PFSK-1 (cell line): Measurements from ENCODE around the gene CELSR1.

ENCODE experiments used
- FOXP2 ChIP-seq: optimal IDR thresholded peaks from 2 replicates; pipeline ENCODE3; 2011; ENCODE audit warnings: borderline replicate concordance, control low read depth, inconsistent platforms; ENCODE audit not compliant: insufficient read depth; ENCODE audit errors: extremely low read length, extremely low read depth
- POLR2AphosphoS5 ChIP-seq: IDR thresholded peaks from 2 replicates; pipeline ENCODE4 v1.6.1; 2012; ENCODE audit warnings: low read depth, mild to moderate bottlenecking, control low read depth, low read length, moderate library complexity
- SIN3A ChIP-seq: IDR thresholded peaks from 2 replicates; pipeline ENCODE4 v1.6.1; 2012; ENCODE audit warnings: mild to moderate bottlenecking, low read length, moderate library complexity, borderline replicate concordance; ENCODE audit not compliant: insufficient read depth
- TAF1 ChIP-seq: IDR thresholded peaks from 2 replicates; pipeline ENCODE4 v1.6.1; 2012; ENCODE audit warnings: low read length, control low read depth, borderline replicate concordance; ENCODE audit not compliant: insufficient read depth
- TF ChIP-seq, protein P1 (sequence below), 2 experiments: IDR thresholded peaks; 2 replicates each; pipeline versions ENCODE4 v1.6.1 to v1.8.0; 2011 to 2012; ENCODE audit warnings: low read depth in 2 of 2, low read length in 2 of 2, control low read depth in 1 of 2, inconsistent platforms in 1 of 2, mild to moderate bottlenecking in 1 of 2, moderate library complexity in 1 of 2; ENCODE audit not compliant: insufficient read depth in 1 of 2

The CELSR1 gene

DNA sequence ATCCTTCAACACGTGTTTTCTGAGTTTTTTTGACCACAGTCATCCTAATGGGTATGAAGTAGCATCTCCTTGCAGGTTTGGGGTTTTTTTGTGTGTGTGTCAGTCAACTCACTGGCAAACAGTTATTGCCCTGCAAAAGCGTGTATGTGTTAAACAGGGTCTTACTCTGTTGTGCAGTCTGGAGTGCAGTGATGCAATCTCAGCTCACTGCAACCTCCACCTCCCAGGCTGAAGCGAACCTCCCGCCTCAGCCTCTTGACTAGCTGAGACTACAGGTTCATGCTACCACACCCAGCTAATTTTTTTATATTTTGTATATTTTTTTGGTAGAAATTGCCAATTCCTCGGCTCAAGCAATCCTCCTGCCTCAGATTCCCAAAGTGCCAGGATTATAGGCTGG lies 15.4 kb downstream of the CELSR1 start:
- TF ChIP-seq SIN3A: no peak
- TF ChIP-seq, protein P1, sequence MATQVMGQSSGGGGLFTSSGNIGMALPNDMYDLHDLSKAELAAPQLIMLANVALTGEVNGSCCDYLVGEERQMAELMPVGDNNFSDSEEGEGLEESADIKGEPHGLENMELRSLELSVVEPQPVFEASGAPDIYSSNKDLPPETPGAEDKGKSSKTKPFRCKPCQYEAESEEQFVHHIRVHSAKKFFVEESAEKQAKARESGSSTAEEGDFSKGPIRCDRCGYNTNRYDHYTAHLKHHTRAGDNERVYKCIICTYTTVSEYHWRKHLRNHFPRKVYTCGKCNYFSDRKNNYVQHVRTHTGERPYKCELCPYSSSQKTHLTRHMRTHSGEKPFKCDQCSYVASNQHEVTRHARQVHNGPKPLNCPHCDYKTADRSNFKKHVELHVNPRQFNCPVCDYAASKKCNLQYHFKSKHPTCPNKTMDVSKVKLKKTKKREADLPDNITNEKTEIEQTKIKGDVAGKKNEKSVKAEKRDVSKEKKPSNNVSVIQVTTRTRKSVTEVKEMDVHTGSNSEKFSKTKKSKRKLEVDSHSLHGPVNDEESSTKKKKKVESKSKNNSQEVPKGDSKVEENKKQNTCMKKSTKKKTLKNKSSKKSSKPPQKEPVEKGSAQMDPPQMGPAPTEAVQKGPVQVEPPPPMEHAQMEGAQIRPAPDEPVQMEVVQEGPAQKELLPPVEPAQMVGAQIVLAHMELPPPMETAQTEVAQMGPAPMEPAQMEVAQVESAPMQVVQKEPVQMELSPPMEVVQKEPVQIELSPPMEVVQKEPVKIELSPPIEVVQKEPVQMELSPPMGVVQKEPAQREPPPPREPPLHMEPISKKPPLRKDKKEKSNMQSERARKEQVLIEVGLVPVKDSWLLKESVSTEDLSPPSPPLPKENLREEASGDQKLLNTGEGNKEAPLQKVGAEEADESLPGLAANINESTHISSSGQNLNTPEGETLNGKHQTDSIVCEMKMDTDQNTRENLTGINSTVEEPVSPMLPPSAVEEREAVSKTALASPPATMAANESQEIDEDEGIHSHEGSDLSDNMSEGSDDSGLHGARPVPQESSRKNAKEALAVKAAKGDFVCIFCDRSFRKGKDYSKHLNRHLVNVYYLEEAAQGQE (IDR thresholded peaks at IDR 0.05; ENCODE audit: insufficient read depth in 1 of 2, low read depth in 2 of 2, low read length in 2 of 2): no peak
- TF ChIP-seq POLR2AphosphoS5: no peak
- no peak for TF ChIP-seq TAF1
- no peak for TF ChIP-seq FOXP2

DNA sequence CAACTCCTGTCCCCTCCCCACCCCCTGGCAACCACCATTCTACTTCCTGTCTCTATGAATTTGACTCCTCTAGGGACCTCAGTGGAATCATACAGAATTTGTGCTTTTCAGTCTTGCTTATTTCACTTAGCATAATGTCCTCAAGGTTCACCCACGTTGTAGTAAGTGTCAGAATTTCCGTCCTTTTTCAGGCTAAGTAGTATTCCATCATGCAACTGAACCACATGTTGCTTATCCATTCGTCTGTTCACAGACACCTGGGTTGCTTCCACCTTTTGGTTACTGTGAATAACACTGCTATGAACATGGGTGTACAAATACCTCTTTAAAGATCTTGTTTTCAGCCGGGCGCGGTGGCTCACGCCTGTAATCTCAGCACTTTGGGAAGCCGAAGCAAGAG lies 16.5 kb downstream of the CELSR1 start:
- TF ChIP-seq POLR2AphosphoS5 (no peak), FOXP2 (no peak)
- TF ChIP-seq, protein P1 (IDR thresholded peaks at IDR 0.05; ENCODE audit: insufficient read depth in 1 of 2, low read depth in 2 of 2, low read length in 2 of 2): no peak

DNA sequence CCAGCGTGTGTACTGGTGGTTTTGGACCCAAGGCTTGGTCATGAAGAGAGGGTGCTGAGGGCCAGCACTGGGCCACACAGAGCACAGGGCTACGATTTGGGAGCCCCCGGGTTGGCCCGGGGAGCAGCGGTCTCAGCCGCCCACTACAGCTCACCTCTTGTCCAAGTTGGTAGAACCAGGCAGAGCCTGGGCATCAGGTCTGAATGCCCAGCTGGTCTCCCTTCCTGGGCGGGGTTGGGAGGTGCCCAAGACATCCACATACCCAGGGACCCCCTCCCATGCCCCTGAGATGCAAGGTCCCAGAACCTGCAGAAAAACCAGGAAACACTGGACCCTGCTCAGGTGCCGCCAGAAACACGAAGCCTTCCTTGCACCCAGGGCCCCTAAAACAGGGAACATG lies 18.0 kb downstream of the CELSR1 start:
- TF ChIP-seq, protein P1 (IDR thresholded peaks at IDR 0.05; ENCODE audit: insufficient read depth in 1 of 2, low read depth in 2 of 2, low read length in 2 of 2): no peak
- TF ChIP-seq POLR2AphosphoS5 (no peak), FOXP2 (no peak), SIN3A (no peak), TAF1 (no peak)

DNA sequence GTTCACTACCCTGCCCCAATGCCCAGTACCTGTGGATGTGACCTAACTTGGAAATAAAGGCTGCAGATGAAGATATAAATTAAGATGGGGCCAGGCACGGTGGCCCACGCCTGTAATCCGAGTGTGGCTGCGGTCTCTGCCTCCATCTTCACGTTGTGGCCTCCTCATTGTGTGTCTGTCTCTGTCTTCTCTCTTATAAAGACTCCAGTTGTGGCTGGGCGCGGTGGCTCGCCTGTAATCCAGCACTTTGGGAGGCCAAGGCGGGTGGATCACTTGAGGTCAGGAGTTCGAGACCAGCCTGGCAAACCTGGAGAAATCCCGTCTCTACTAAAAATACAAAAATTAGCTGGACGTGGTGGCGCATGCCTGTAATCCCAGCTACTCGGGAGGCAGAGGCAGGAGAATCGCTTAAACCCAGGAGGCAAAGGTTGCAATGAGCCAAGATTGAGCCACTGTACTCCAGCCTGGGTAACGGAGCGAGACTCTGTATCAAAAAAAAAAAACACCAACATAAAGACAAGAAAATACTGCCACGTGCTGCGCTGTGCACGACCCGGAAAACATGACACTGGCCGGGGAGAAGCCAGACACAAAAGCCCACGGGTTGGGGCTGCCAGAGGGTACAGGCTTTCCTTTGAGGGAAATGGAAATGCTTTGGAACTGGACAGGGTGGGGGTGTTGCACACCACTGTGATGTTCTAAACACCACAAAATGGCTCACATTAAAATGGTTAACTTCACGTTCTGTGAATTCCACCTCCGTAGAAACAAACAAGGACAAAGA lies 18.7 kb downstream of the CELSR1 start:
- TF ChIP-seq SIN3A (no peak), POLR2AphosphoS5 (no peak), FOXP2 (no peak), TAF1 (no peak)
- TF ChIP-seq, protein P1 (IDR thresholded peaks at IDR 0.05; ENCODE audit: insufficient read depth in 1 of 2, low read depth in 2 of 2, low read length in 2 of 2): no peak

DNA sequence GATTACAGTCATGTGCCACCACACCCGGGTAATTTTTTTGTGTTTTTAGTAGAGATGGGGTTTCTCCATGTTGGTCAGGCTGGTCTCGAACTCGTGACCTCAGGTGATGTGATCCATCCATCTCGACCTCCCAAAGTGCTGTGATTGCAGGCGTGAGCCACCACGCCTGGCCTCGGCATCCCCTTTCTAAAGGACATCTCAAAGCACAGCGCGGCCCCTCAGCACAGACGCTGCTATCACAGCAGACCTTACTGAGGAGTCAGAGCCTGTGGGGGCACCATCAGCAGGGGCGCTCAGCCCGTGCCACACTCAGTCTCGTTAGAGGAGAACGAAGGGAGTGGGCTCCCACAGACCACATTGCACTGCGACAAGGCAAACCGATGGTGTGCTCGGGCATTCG lies 19.4 kb downstream of the CELSR1 start:
- TF ChIP-seq, protein P1 (IDR thresholded peaks at IDR 0.05; ENCODE audit: insufficient read depth in 1 of 2, low read depth in 2 of 2, low read length in 2 of 2): no peak
- TF ChIP-seq TAF1: no peak
- no peak for TF ChIP-seq POLR2AphosphoS5
- TF ChIP-seq FOXP2: no peak
- no peak for TF ChIP-seq SIN3A
